Activated gamma-delta T cell (primary cell): ENCODE results near the gene KCTD17.

Experiments used
- DNase-seq: peaks from one replicate; lab custom pipeline; 2025; lab: John Stamatoyannopoulos, UW
- total RNA-seq, 2 donors: gene quantifications; one replicate each; lab custom pipeline; 2026; lab: John Stamatoyannopoulos, UW

KCTD17 gene, protein sequence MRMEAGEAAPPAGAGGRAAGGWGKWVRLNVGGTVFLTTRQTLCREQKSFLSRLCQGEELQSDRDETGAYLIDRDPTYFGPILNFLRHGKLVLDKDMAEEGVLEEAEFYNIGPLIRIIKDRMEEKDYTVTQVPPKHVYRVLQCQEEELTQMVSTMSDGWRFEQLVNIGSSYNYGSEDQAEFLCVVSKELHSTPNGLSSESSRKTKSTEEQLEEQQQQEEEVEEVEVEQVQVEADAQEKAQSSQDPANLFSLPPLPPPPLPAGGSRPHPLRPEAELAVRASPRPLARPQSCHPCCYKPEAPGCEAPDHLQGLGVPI
- total RNA-seq: 21.7 to 23.9 reads per million in 2 donors

DNA sequence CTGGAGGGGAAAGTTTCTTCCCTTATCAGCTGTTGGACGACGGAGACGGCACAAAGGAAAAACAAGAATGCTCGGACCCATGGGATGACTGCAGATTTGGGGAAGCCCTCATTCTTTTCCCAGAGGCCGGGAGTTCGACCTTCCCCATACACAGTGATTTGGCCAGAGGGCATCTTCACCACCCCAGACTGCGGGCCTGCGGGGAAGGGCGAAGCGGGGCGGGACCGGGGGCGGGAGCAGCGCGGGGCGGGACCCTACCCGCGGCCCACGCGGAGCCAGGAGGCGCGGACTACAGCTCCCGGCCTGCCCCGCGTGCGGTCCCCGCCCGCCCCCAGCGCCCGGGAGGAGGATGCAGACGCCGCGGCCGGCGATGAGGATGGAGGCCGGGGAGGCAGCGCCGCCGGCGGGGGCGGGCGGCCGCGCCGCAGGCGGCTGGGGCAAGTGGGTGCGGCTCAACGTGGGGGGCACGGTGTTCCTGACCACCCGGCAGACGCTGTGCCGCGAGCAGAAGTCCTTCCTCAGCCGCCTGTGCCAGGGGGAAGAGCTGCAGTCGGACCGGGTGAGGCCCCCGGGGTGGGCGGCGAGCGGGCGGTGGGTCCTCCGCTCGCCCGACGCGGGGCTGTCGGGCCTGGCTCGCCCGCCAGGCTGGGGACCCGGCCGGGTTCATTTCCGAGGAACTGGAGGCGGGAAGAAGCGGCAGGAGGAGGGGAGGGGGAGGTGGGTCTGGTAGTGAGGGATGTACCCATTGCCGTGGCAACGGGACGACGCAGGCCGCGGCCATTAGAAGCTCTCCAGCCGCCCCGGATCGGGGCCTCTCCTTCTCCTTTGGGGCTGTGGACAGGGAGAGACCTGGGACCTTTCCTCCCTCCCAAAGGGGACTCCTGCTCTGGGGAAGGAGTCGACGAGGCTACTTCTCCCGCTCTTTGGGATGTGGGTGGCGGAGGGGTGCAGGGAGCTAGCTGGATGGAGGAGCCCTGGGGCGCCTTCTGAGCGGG, at the start of gene KCTD17:
TSS of gene KCTD17 (plus strand) at position 352 of the 995 bp plus-strand sequence. CDS start at position 371, 19 bp downstream.
- DNase-seq: peak; percentile 56

DNA sequence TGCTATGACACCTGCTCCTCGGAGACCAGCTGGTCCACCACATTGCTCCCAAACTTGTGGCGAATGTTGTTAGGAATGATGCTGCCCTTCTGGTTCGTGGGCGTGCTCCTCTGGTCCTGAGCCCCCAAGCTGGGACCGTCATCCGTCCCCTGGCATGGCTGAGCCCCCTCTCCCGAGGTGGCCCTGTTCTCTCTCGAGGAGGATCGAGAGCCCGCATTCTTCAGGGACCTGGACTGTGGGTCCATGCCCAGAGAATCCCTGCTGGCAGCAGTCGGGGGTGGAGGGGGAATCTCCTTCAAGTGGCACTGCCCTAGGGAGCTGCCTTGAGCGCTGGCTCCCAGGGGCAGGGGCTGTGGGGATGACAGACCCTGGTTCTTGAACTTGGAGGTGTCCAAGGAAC, 49.7 kb upstream of the KCTD17 start:
- no peak for DNase-seq

DNA sequence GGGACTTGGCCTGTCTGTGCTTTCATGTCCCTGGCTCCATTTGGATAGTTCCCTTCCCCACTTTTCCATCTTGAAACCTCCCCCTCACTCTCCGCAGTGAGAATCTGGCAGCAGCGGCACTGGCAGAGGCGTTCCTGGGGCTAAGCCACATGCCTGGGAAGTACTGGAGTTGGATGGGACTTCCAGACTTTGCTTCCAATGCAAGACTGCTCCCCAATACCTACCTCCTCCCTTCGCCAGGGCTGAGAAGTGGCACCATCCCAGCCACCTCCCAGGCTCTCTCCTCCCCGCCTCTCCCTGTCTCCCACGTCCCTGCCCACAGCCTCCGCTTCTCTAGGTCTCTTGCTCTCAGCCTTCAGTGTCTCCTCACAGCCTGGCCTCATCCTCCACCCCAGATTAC, 48.9 kb upstream of the KCTD17 start:
- no peak for DNase-seq

DNA sequence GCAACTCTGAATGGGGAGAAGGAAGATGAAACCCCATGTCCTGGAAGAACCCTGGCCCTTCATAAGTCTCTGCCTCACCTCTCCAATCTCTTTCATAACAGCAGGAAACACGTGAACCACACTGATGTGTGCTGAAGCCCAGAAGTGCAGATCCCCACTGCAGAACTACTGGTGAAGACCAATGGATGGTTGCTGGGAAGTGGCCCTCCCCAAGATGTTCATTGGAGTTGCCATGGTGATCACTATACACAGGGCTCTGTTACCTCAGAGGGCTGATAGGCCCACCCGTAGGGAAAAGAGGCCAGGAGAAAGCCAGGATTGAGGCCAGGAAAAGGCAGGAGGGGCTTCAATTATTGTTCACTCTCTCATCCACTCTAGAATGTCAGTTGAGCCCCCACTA, 43.9 kb upstream of the KCTD17 start:
- DNase-seq: no peak

DNA sequence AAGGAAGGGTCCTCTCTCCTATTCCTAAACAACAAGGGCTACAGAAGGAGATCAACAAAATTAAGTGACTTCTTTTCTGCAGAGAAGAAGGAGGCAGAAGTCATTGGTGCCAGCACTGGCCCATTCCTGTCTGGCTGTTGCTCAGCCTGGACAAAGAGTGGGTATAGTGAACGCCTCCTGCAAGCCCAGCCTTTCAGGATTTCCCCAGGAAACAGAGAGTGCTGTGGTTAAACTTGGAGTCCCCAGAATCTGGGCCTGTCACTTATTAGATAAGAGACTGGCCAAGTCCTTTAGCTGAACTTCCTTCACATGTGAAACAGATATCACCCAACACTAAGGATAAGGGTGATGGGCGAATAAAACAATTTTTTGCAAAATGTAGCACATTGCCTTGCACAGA, 43.2 kb upstream of the KCTD17 start:
- no peak for DNase-seq

DNA sequence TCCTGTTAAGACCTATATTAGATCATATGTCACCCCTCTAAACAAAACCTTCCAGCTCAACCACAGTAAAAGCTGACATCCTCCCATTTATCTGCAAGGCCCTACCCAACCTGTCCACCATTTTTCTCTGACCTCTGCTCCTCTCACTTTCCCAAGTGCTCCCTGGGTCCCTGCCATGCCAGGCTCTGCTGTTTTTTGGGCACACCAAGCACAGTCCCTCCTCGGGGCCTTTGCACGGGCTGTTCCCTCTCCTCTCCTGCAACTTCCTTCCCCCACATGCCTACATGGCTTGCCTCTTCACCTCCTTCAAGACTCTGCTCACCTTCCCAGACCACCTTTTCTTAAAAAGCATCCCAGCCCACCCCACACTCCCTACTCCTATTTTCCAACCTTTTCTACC, 42.1 kb upstream of the KCTD17 start:
- no peak for DNase-seq

DNA sequence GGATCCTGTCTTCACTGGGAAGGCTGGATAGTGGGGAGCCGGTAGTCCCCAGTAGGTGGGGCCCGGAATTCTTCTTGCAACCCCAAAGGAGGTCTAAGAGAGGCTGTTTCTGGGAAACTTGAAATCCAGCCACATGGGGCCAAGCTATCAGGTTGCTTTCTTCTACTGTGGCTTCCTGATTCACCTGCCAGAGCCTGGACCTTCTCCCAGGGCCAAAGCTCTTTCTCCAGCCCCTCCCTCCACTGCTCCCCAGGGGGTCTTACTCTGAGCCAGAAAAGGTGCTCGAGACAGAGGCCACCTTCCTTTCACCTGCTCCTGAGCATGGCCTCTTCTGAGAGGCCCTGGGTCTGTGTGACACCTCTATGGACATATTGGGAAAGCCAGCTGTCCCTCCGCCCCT, 41.4 kb upstream of the KCTD17 start:
- DNase-seq: no peak

DNA sequence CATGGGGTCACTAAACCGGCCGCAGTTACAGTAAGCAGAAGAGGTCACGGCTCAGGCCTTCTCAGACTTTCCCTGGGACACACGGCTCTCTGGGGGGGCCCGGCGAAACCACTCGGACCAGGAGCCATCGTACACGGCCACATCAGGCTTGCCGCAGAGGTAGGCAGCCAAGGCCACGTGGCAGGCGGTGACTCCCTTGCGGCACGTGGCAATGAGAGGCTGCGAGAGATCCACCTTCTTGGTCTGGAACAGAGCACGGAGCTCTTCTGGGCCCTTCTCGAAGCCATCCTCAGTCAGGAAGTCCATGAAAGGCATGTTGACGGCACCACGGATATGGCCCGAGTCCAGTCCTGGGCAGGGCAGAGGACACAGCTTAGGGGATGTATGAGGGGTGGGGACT, 40.6 kb upstream of the KCTD17 start:
- DNase-seq: no peak

DNA sequence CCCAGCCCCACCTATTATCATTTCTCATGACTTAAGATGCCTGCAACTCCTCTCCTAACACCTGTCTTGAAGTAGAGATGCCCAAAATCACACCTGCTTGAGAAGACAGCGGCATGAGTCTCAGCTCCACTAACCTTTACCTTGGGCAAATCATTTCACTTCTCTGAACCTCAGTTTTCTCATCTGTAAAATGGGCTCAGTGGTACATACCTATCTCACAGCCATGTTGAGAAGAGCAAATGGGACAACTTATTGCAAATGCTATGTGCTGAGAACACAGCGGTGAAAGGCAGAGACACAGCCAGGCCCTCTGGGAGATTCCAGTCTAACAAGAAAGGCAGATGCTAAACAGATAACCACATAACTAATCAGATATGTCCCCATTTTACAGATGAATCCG, 40.1 kb upstream of the KCTD17 start:
- no peak for DNase-seq

DNA sequence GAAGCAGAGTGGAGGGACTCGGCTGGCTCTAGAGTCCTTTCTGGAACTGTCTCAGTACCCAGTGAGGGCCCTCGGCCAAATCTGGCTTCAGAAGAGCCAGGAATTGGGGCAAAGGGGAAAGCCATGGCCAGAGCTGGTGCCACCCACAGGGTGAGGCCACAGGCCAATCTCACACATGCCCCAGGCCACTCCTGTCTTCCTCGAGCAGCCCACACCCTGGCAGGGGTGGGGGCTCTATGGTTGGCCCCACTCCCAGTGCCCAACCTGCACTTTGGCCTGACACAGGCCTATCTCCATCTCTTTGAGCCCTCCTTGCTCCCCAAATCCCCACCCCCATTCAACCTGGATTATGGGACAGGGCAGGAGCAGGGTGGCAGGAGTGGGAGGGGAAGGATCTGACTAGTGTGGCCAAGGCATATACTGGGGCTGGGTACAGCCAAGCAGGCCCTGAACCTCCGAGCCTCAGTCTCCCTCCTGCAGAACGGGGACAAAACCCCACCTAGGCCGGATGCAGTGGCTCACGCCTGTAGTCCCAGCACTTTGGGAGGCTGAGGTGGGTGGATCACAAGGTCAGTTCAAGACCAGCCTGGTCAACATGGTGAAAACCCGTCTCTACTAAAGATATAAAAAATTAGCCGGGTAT, 39.2 kb upstream of the KCTD17 start:
- no peak for DNase-seq

DNA sequence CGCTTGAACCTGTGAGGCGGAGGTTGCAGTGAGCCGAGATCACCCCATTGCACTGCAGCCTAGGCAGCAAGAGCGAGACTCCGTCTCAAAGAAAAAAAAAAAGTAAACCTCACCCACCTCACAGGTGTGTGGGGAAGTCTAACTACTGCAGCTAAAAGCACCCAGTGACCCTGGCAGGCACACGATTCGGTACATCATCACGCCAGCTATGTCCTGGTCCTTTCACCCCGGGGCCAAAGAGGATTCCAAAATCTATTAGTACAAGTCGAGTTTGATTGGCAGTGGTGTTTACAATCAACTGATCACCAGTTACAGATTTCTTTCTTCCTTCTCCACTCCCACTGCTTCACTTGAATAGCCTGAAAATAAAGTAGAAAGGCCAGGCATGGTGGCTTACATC, 38.6 kb upstream of the KCTD17 start:
- DNase-seq: no peak

DNA sequence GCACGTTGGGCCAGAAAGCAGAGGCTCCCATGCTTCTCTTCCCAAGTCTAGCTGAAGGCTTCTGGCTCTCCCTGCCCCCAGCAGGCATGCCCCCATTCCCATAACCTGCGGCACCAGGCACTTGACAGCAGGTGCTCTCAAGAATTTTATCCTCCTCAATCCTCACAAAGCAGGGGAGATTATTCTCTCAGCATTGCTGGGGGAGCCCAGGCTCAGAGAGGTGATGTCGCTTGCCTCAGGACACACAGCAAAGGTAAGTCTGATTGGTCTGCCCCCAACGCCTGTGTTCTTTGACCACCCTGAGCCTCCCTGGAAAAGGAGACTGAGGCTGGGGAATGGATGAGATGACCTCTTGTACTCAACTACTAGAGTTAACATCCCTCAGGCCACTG, 37.1 kb upstream of the KCTD17 start:
- no peak for DNase-seq

DNA sequence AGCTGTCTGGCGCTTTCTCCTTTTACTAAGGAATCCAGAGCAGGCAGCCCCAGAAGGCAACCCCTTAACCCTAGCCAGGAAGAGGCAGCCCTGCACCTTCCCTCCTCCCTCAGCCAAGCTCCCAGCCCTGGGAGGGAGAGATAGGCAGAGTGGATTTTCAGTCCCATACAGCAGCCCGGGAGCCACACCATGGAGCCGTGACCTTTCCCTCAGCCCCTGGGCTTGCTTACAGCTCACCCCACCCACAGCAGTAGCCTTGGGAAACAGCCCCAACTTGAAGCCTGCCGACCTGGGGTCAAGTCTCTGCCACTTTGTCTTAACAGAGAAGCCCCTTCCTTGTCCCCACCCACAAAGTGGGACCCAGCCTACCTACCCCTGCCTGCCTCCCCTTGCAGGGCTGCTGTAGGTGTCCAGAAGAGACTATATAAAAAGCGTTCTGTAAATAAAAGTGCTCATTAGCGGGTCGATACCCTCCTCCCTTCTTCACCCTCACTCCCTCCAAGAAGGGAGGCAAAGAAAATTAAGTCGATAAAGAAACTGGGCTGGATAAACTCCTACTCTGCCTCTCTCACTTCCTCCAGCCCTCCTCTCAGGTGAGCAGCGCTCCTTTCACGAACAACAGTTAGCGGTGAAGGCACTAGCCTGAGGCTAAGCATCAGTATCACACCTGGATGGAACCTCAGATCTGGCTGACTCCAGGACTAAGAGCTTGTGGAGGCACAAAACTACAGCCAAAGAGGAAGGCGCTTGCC, 36.5 kb upstream of the KCTD17 start:
- DNase-seq: no peak

DNA sequence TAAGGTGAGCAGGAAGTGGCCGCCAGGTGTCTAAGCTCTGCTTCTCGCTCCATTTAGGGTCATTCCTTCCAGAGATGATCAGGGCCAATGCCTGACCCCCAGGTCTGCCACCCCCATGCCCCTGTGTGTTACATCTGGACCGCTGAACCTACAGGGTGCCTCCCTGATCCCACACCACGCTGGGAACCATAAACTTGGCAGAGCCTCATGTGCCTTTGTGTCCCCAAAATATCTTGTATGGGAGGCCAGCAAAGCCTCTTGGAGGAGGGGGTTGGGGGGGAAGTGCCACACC, 36.0 kb upstream of the KCTD17 start:
- no peak for DNase-seq

DNA sequence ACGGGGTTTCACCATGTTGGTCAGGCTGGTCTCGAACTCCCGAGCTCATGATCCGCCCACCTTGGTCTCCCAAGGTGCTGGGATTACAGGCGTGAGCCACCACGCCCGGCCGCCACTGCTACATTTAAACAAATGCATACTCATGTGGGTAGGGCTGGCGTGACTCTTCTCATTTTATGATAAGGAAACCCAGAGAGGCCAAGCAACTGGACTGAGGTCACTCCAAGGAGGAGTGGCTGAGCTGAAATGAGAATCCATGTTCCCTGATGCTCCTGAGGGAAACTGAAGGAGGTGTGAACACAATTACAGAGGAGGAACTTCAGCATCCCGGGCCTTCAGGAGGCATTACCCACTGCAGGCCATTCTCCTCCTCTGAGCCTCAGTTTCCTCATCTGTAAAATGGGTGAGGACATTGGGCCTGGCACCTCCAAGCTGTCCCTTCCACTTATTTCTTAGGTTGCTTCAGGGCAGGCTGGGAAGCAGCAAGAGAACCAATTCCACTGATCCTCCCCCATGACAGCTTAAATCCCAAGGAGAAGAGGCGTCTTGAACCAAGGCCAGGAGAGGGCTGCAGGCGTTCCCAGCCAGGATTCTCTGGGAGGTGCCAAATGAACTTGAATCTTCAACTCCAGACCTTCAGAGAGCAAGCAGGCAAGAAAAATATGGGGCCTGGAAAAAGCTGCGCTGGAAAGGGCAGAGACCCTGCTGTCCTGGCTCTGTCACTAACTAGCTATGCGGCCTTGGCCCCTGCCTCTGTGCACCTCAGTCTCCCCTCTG, 35.2 kb upstream of the KCTD17 start:
- DNase-seq: no peak

DNA sequence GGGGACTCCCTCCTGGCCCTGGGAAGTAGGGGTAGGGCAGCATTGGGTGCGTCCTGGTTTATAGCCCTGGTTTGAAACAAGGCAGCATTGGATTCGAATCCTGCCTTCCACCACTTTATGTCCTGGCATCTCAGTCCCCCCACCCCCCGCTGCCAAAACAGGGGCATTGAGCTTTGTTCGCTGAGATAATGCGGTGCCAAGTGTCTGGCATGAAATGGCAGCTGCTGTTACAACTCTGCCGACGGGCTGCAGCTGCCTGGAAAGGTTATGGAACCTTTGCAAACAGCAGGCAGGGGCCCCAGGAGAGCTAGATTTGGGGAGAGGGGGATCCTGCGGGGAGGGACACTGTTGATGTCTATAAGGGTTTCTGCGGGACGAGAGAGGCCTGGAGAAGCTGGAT, 34.2 kb upstream of the KCTD17 start:
- no peak for DNase-seq

DNA sequence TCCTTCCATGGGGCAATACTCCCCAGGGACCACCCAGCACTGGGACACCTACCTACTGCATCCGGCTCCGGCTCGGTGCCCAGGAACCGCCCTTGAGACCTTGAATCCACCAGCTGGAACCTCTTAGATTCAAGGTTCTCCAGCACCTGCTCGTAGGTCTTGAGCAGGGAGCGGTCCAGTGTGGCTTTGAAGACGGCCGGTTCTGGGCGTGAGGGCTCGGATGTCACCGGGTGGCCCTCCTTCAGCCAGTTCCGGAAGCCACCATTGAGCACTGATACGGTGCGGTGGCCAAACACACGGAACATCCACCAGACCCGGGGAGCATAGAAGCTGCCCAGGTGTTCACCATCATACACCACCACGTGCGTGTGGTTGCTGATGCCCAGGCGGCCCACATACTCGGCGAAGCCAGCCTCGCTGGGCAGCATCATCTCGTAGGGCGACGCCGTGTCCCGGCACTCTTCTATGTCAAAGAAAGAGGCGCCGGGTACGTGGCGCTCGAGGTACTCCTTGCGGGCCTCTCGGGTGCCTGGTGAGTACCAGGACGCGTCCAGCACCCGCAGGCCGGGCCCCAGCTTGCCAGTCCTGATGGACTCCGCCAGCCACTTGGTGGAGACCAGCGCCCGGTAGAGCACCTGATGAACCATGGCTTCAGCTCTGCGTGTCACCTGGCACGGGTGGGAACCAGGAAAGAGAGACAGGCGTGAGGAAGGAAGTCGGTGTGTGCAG, 33.3 kb upstream of the KCTD17 start:
- no peak for DNase-seq

DNA sequence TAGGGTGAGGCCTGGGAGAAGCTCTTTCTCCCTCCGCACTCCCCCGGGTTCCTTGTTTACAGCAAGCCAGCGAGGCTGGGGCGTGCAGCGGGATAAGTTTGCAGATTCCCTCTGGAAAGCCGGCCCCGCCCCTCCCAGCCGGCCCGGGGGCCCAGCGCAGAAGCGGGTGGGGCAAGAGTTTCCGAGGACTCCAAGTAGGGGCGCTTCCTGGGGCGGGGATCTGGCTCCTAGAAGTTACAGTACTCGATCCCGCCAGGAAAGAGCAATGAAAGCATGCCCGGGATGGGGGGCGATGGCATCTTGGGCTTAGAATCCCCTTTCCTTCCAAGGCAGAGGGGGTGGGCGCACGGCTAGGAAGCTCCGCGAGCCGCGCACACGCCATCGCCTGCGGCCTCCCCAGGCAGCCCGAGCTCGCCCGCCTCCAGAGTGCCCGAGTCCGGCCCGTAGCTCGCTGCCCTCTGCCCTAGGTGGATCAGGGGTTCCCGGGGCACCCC, 32.7 kb upstream of the KCTD17 start:
- no peak for DNase-seq

DNA sequence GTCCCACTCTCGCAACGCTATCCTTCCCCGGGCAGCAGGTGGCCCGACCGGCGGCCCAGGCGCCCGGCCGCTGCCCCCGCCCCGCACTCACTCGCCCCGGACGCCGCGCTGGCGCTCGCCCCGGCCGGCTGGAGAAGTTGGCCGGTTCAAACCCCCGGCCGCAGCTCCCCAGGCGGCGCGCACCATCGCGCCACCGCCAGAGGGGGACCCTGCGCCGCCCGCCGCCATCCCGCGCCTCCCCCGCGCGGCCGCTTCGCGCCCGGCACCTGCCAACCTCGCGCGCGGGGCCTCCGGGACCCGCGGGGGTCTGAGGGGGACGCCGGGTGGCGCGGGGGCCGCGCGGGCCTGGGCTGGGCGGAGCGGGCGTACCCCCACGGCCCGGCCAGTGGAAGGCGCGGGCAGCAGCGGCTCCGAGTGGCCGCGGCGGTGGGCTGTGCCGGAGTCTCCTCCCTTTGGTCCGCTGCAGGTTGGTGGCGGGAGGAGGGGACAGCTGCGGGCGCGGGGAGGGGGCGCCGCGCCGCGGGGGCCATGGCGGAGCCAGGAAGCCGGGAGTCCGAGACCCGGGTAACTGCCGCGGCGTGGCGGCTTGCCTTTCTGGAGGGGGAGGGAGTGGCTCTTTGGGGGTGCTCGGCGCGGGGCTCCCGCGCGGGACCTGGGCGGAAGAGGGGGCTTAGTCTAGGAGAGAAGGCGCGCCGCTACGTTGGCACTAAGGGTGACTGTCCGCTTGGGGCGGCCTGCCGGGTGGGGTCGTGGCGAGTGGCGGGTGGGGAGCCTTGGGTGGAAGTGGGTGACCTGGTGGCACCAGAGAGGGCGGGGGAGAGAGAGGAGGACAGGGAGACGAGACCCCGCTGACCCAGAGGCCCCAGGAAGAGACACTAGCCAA, 32.0 kb upstream of the KCTD17 start, which contains the start of the genes MPST and TST:
TSS of gene MPST (plus strand) at position 434 of the 883 bp plus-strand sequence. CDS start at position 529, 95 bp downstream.
TSS of gene TST (minus strand) at position 139 of the 883 bp plus-strand sequence. CDS start 715 bp downstream, outside the sequence.
- DNase-seq: no peak
